Peyer's patch (tissue), 4 donors: Measurements from ENCODE around the gene PDSS2. TPM values are rescaled to one million over a fixed set of nuclear protein-coding genes. Genes with fewer than 3 reads are reported as not detected.

Experiments used
- DNase-seq, 3 donors: peaks; one replicate each; pipeline ENCODE4 v3.0.0-alpha.2; 2017 to 2019
- H3K27ac ChIP-seq, 4 donors: fragments of 200-600 bp; sonication (generic); one replicate each; pipeline ENCODE4 v1.5.1; 2016 to 2019
- H3K27me3 ChIP-seq, 2 donors: fragments of 200-600 bp; sonication (generic); one replicate each; pipeline ENCODE4 v1.5.1; 2019
- H3K36me3 ChIP-seq, 3 donors: fragments of 200-600 bp; sonication (generic); one replicate each; pipeline ENCODE4 v1.5.1; 2016 to 2019
- H3K4me1 ChIP-seq, 4 donors: fragments of 200-600 bp; sonication (generic); one replicate each; pipeline ENCODE4 v1.5.1; 2016 to 2019
- H3K4me3 ChIP-seq, 4 donors: fragments of 200-600 bp; sonication (generic); 1 replicate in 3 of 4; 2 replicates in 1 of 4; pipeline ENCODE4 v1.5.1; 2016 to 2019; ENCODE audit warnings: mild to moderate bottlenecking in 1 of 4
- H3K9me3 ChIP-seq, 4 donors: fragments of 200-600 bp; sonication (generic); one replicate each; pipeline ENCODE4 v1.5.1; 2016 to 2019; ENCODE audit warnings: mild to moderate bottlenecking in 1 of 4
- CTCF ChIP-seq, 6 experiments: fragments of 450-650 bp in 4 of 6; fragments of 200-600 bp in 2 of 6; sonication (generic) in 1 of 6; IDR thresholded peaks; one replicate each; pipeline ENCODE4 v1.5.1; 2017 to 2019; ENCODE audit warnings: antibody characterized with exemption in 6 of 6, mild to moderate bottlenecking in 3 of 6, moderate library complexity in 1 of 6
- POLR2A ChIP-seq, 2 donors: fragments of 450-650 bp; IDR thresholded peaks; one replicate each; pipeline ENCODE4 v1.5.1; 2017; ENCODE audit warnings: antibody characterized with exemption in 2 of 2, mild to moderate bottlenecking in 2 of 2, moderate library complexity in 2 of 2
- total RNA-seq, 4 donors: library from RNA; depleted of rRNA; stranded (reverse); fragments of >200 nt; gene quantifications; one replicate each; pipeline ENCODE4 v1.1.0, GENCODE V29; 2016

Gene PDSS2
- total RNA-seq, 4 donors from 2014 or later = 9.5 to 16.5 (median 15.4) TPM

- peaks cover 0 to 41% (median 12%) of the 10 kb centered on the region in 4 donors for H3K4me1 ChIP-seq
- peaks cover 0 to 29% of the 10 kb centered on the region in 2 donors for H3K27me3 ChIP-seq
- H3K4me3 ChIP-seq = peak overlapping the region; percentile 37 to 75 (median 68)
- H3K36me3 ChIP-seq = no peaks in the 10 kb centered on the region
- H3K27ac ChIP-seq = peak overlapping the region; percentile 3 to 85 (median 66)
- TF ChIP-seq CTCF (IDR thresholded peaks at IDR 0.05) = no peak
- TF ChIP-seq POLR2A (IDR thresholded peaks at IDR 0.05) = no peak
- no peaks in the 10 kb centered on the region for H3K9me3 ChIP-seq
- DNase-seq = peak in 1 of 3 donors; percentile 47
Observed at GRCh38 chr6:107490566-107491137, 31.3 kb upstream of the PDSS2 start.

GRCh38 chr6:107489636-107490565 lies 30.5 kb upstream of the PDSS2 start, which contains the start of gene SOBP:
Gene SOBP (plus strand): TSS chr6:107490117. CDS start chr6:107490617, 500 bp downstream.
- Histone ChIP-seq H3K27ac (peak within 1 kb of the TSS; percentile 33 to 85 (median 71)), H3K4me1 (peaks cover 0 to 38% (median 12%) of the 10 kb centered on the region in 4 donors)
- peak; percentile 30 to 60 (median 56) for DNase-seq

GRCh38 chr6:107488875-107489635 lies 29.7 kb upstream of the PDSS2 start:
- peak in 1 of 3 donors; percentile 62 for DNase-seq
- Histone ChIP-seq H3K4me1 (peaks cover 0 to 37% (median 12%) of the 10 kb centered on the region in 4 donors), H3K27me3 (peaks cover 0 to 29% of the 10 kb centered on the region in 2 donors)

More at GRCh38 chr6:107489636-107490565, 30.5 kb upstream of the PDSS2 start, which contains the start of gene SOBP:
- no peaks in the 10 kb centered on the region for H3K9me3 ChIP-seq
- TF ChIP-seq POLR2A (IDR thresholded peaks at IDR 0.05) (no peak), CTCF (IDR thresholded peaks at IDR 0.05) (no peak)
- H3K27me3 ChIP-seq = peaks cover 0 to 29% of the 10 kb centered on the region in 2 donors
- H3K36me3 ChIP-seq = no peaks in the 10 kb centered on the region
- peak within 1 kb of the TSS; percentile 37 to 75 (median 68) for H3K4me3 ChIP-seq

GRCh38 chr6:107488174-107488874 lies 29.0 kb upstream of the PDSS2 start:
- H3K27me3 ChIP-seq = peaks cover 0 to 29% of the 10 kb centered on the region in 2 donors
- peak overlapping the region; percentile 37 to 75 (median 68) for H3K4me3 ChIP-seq
- no peaks in the 10 kb centered on the region for H3K36me3 ChIP-seq
- no peak for TF ChIP-seq CTCF (IDR thresholded peaks at IDR 0.05)
- peaks cover 0 to 37% (median 12%) of the 10 kb centered on the region in 4 donors for H3K4me1 ChIP-seq
- no peaks in the 10 kb centered on the region for H3K9me3 ChIP-seq
- peak overlapping the region in 2 of 4 donors; percentile 69 to 85 for H3K27ac ChIP-seq
- no peak for DNase-seq

More at GRCh38 chr6:107488875-107489635, 29.7 kb upstream of the PDSS2 start:
- H3K4me3 ChIP-seq = peak overlapping the region; percentile 37 to 75 (median 68)
- no peaks in the 10 kb centered on the region for H3K9me3 ChIP-seq
- H3K27ac ChIP-seq = peak overlapping the region; percentile 33 to 85 (median 71)
- TF ChIP-seq CTCF (IDR thresholded peaks at IDR 0.05) (no peak), POLR2A (IDR thresholded peaks at IDR 0.05) (no peak)
- H3K36me3 ChIP-seq = no peaks in the 10 kb centered on the region
